HepG2 (cell line): ENCODE data around the gene ELP5. TPM values are rescaled to one million over a fixed set of nuclear protein-coding genes. Genes with fewer than 3 reads are reported as not detected.
A peak's percentile ranks its signal among the peaks of the same experiment; 100 is the strongest.

Experiments
- ARNTL ChIP-seq: sonication (generic); formaldehyde crosslinking; IDR thresholded peaks from 2 replicates; pipeline ENCODE4 v1.4.0; 2020; ENCODE audit warnings: mild to moderate bottlenecking, missing genetic modification reagents
- ATF4 ChIP-seq, 2 experiments: fragments of 450-650 bp in 1 of 2; sonication (generic) in 1 of 2; formaldehyde crosslinking; IDR thresholded peaks; 2 replicates each; pipeline versions ENCODE4 v1.5.0 to v1.8.0; 2020 to 2022; ENCODE audit warnings: mild to moderate bottlenecking in 1 of 2, missing genetic modification reagents in 1 of 2
- ATM ChIP-seq: fragments of 450-650 bp; IDR thresholded peaks from 2 replicates; pipeline ENCODE4 v1.7.1; 2017; ENCODE audit warnings: mild to moderate bottlenecking, borderline replicate concordance
- DBP ChIP-seq: sonication (generic); formaldehyde crosslinking; IDR thresholded peaks from 2 replicates; pipeline ENCODE4 v1.4.0; 2020; ENCODE audit warnings: missing genetic modification reagents; ENCODE audit errors: not compliant biosample characterization
- DPF2 ChIP-seq: sonication (generic); formaldehyde crosslinking; IDR thresholded peaks from 2 replicates; pipeline ENCODE4 v1.4.0; 2020; ENCODE audit warnings: mild to moderate bottlenecking, low read depth, missing genetic modification reagents, borderline replicate concordance
- HDAC6 ChIP-seq: fragments of 200-600 bp; sonication (generic); IDR thresholded peaks from 2 replicates; pipeline ENCODE4 v1.7.0; 2017; ENCODE audit warnings: mild to moderate bottlenecking, antibody characterized with exemption, low read length, low read depth
- HIC2 ChIP-seq: sonication (generic); formaldehyde crosslinking; IDR thresholded peaks from 2 replicates; pipeline ENCODE4 v1.9.0; 2022; ENCODE audit warnings: low read depth, missing genetic modification reagents
- JUND ChIP-seq: sonication (generic); formaldehyde crosslinking; IDR thresholded peaks from 2 replicates; pipeline ENCODE4 v1.8.0; 2022; ENCODE audit warnings: mild to moderate bottlenecking, missing genetic modification reagents
- KLF16 ChIP-seq, 2 experiments: sonication (generic) in 1 of 2; formaldehyde crosslinking in 1 of 2; IDR thresholded peaks; 2 replicates each; pipeline versions ENCODE4 v1.6.1 to v1.8.0; 2016 to 2023; ENCODE audit warnings: missing genetic modification reagents in 2 of 2, missing compliant biosample characterization in 1 of 2
- KMT2B ChIP-seq: IDR thresholded peaks from 2 replicates; pipeline ENCODE4 v1.6.1; 2016; ENCODE audit warnings: missing genetic modification reagents, missing compliant biosample characterization
- MAFF ChIP-seq: IDR thresholded peaks from 2 replicates; pipeline ENCODE4 v1.6.1; 2011; ENCODE audit warnings: low read depth, low read length, improper control_type of control experiment
- MAX ChIP-seq: IDR thresholded peaks from 2 replicates; pipeline ENCODE4 v1.6.1; 2012; ENCODE audit warnings: inconsistent platforms
- RARA ChIP-seq: IDR thresholded peaks from 2 replicates; pipeline ENCODE4 v1.6.1; 2016; ENCODE audit warnings: missing genetic modification reagents, missing compliant biosample characterization
- SMAD9 ChIP-seq: sonication (generic); formaldehyde crosslinking; IDR thresholded peaks from 2 replicates; pipeline ENCODE4 v1.5.1; 2020; ENCODE audit warnings: mild to moderate bottlenecking, missing genetic modification reagents
- THAP11 ChIP-seq: IDR thresholded peaks from 2 replicates; pipeline ENCODE4 v1.6.1; 2016; ENCODE audit warnings: missing biosample characterization, missing genetic modification reagents
- ZFAT ChIP-seq: sonication (generic); formaldehyde crosslinking; conservative IDR thresholded peaks from 2 replicates; pipeline ENCODE4 v1.8.1; 2023; ENCODE audit warnings: missing genetic modification reagents, inconsistent platforms
- ZNF136 ChIP-seq: sonication (generic); formaldehyde crosslinking; IDR thresholded peaks from 2 replicates; pipeline ENCODE4 v1.8.1; 2022; ENCODE audit warnings: low read depth, mild to moderate bottlenecking, moderate library complexity, missing genetic modification reagents
- ZNF18 ChIP-seq: sonication (generic); formaldehyde crosslinking; IDR thresholded peaks from 2 replicates; pipeline ENCODE4 v1.8.0; 2022; ENCODE audit warnings: mild to moderate bottlenecking, missing genetic modification reagents; ENCODE audit not compliant: insufficient replicate concordance
- ZNF263 ChIP-seq: sonication (generic); formaldehyde crosslinking; IDR thresholded peaks from 2 replicates; pipeline ENCODE4 v1.4.0; 2020; ENCODE audit warnings: missing genetic modification reagents
- ZNF3 ChIP-seq: IDR thresholded peaks from 2 replicates; pipeline ENCODE4 v1.7.0; 2017; ENCODE audit warnings: inconsistent platforms
- ZNF333 ChIP-seq: sonication (generic); formaldehyde crosslinking; IDR thresholded peaks from 2 replicates; pipeline ENCODE4 v1.4.0; 2020; ENCODE audit warnings: mild to moderate bottlenecking, missing genetic modification reagents, borderline replicate concordance
- ZNF552 ChIP-seq: sonication (generic); formaldehyde crosslinking; IDR thresholded peaks from 2 replicates; pipeline ENCODE4 v1.9.0; 2022; ENCODE audit warnings: missing genetic modification reagents, mild to moderate bottlenecking, borderline replicate concordance
- ZNF644 ChIP-seq: IDR thresholded peaks from 2 replicates; pipeline ENCODE4 v1.6.1; 2016; ENCODE audit warnings: low read depth
- ZNF703 ChIP-seq: sonication (generic); formaldehyde crosslinking; IDR thresholded peaks from 2 replicates; pipeline ENCODE4 v1.5.1; 2020; ENCODE audit warnings: missing genetic modification reagents, mild to moderate bottlenecking, moderate library complexity, borderline replicate concordance
- ZNF788 ChIP-seq: sonication (generic); formaldehyde crosslinking; IDR thresholded peaks from 2 replicates; pipeline ENCODE4 v1.5.0; 2020; ENCODE audit warnings: mild to moderate bottlenecking, missing genetic modification reagents, borderline replicate concordance
- polyA plus RNA-seq, 8 experiments: library from polyadenylated mRNA; depleted of rRNA in 3 of 8; stranded (reverse) in 7 of 8; unstranded in 1 of 8; fragments of >200 nt; fragmentation: Illumina TruSeq in 4 of 8; extraction: Trizol in 4 of 8; gene quantifications; 2 replicates each; pipeline versions ENCODE4 v1.2.1 to v1.2.3, GENCODE V29; 2011 to 2016; ENCODE audit warnings: low read depth in 4 of 8, missing spikeins in 1 of 8, mixed read lengths in 1 of 8; ENCODE audit not compliant: insufficient read depth in 1 of 8
- total RNA-seq, 5 experiments: library from RNA; depleted of rRNA; stranded (reverse); fragments of >200 nt; fragmentation: Illumina TruSeq; extraction: Trizol; gene quantifications; 2 replicates each; pipeline ENCODE4 v1.2.3, GENCODE V29; 2016; ENCODE audit warnings: low read depth in 1 of 5

Gene ELP5
- total and polyA plus RNA-seq, 2 of the 13 experiments (the other 11 are each of a cell fraction or from before 2014, with no cell fraction given), result 67.6 to 69.8 TPM

GRCh38 chr17:7220593-7221277 lies 31.3 kb upstream of the ELP5 start (continued):
- TF ChIP-seq HDAC6, result no peak
- TF ChIP-seq RARA (CRISPR knock-in tag), result no peak
- no peak for TF ChIP-seq ZNF3 (CRISPR knock-in tag)
- TF ChIP-seq ZNF263 (CRISPR knock-in tag), result 0 out of 2 replicates have a peak, but pooled peaks have one; percentile 12
- TF ChIP-seq ZNF644 (CRISPR knock-in tag), result no peak
- no peak for TF ChIP-seq ZNF703 (CRISPR knock-in tag)
- TF ChIP-seq ZNF136, result no peak
- TF ChIP-seq HIC2 (CRISPR knock-in tag), result peak; percentile 69
- TF ChIP-seq ZNF333 (CRISPR knock-in tag), result no peak
- no peak; the same call in 1 of the 2 replicates for TF ChIP-seq ZNF788 (CRISPR knock-in tag)
- TF ChIP-seq SMAD9 (CRISPR knock-in tag), result no peak
- no peak for TF ChIP-seq ZNF552
- no peak for TF ChIP-seq DPF2 (CRISPR knock-in tag)
- no peak for TF ChIP-seq ATM
- TF ChIP-seq KMT2B (CRISPR knock-in tag), result 0 out of 2 replicates have a peak, but pooled peaks have one; percentile 20
- TF ChIP-seq JUND, result no peak
- TF ChIP-seq MAFF, result peak; percentile 57; the same call in 1 of the 2 replicates
- TF ChIP-seq THAP11, result peak; percentile 52; the same call in 1 of the 2 replicates
- TF ChIP-seq KLF16 (CRISPR knock-in tag; IDR thresholded peaks at IDR 0.05), result no peak
- TF ChIP-seq ZNF18 (CRISPR knock-in tag), result no peak
- no peak for TF ChIP-seq DBP (CRISPR knock-in tag)
- no peak for TF ChIP-seq ARNTL (CRISPR knock-in tag)
- TF ChIP-seq MAX, result no peak; the same call in 1 of the 2 replicates
- no peak for TF ChIP-seq ZFAT
- no peak for TF ChIP-seq ATF4 (CRISPR knock-in tag; IDR thresholded peaks at IDR 0.05)
